ENCODE results near the gene POLK.

The POLK gene

DNA sequence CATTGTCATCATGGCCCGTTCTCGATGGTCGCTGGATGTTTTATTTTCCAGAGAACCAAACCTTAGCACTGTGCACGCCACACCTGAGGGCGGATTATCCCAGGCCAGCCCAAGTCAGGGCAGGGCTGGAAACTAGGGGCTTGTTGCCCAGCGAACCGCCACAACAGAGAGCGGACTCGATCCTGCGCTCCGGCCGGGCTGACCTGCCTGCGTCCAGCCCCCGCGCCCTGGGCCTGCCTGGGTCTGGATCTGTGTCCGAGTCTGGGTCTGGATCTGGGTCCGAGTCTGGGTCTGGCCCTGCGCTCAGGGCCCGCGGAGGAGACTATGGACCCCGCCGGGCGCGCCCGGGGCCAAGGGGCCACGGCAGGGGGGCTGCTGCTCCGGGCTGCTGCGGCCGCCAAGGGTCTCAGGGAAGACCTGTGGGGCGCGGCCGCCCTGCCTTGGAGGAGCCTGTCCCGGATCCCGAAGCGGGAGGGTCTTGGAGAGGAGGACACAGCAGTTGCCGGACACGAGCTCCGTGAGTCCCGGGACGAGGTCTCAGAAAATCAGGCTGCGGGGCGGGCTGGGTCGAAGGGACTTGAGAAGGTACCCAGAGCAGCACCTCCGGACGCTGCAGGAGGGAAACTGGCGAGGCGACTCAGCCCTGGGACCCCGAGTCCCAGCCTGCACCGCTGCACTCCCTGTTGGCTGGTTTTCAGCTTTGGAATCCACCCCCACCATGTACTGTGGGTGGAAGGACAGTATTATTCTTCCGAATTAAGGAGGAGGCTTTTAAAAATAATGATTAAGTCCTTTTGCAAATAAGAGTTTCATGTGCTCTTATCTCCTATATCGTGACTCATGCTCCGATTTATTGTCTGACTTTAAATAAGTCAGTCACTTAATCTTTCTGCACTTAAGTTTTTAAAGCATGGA lies 99.9 kb downstream of the POLK start, which contains the start of gene ANKDD1B:
Gene ANKDD1B, plus strand, starts transcription at position 143 of the 915 bp plus-strand sequence. Its CDS starts 182 bp downstream, at position 325.
- DNase-seq: no peak

DNA sequence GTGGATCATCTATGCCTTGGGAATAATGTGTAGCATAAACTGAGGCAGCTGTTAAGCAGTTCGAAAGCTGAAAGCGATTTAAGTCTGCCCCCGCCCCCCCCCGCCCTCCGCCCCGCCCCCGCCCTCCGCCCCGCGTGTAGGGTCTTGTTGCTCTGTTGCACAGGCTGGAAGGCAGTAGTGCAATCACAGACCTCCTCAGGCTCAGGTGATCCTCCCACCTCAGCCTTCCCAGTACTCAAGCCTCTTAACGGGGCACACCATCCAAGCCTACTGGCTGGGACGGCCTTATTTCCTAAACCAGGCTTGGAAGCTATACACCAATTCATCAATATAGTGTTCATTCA lies 100.5 kb downstream of the POLK start:
- no peak for DNase-seq

DNA sequence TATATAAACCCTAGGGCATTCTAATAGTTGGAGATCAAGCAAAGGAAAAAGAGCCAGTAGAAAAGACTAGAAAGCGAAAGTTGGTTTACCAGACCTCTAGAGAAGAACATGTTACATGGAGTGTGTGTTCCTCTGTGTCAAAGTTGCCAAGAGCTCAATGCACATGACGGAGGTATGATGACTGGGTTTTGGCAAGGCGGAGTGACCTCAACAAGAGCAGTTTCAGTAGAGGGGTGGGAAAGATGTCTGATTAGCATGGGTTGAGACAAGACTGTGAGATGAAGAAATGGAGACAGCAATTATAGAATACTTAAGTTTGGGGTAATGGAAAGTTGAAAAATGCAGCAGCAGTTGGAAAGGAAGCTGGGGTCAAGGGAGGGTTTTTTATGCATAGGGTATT lies 101.2 kb downstream of the POLK start:
- DNase-seq: no peak

DNA sequence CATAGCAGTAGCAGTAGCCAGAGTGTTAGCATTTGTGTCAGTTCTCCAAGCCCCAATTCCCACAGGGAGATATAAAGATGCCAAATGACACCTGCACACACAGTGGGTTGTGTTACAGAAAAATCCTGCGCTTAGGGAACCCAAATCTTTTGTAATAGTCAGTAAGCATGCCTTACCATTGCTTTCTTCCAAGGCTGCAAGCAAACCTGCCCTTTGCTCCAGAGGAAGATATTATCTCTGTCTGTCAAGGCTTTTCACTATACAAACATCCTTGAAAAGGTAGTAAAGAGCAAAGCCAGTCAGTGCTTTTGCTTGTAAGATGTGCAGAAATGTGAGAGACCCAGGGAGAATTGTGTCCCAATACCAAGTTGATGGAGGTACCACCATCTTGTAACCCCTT lies 102.5 kb downstream of the POLK start:
- no peak for DNase-seq

DNA sequence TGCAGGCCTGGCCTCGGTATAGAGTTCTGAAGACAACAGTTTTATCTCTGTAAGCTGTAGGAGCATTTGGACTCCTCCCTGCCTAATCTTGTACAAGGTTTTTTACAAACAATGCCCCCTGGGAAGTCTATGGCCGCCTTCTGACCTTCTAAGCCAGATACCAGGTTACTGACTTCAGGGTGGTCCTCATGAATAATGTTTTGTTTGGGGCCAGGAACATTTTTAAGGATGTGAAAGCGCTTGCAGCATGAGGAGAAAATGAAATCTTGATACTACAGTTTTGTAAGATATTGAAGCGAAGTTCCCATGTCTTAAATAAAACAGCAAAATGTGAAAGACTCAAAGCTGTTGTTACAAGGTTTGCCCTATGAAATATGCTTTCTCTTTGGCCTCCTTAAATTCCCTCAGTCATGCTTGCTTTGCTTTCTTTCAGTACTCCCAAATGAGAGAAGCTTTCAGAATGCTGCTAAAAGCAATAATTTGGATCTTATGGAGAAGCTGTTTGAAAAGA lies 104.7 kb downstream of the POLK start:
- no peak for DNase-seq

DNA sequence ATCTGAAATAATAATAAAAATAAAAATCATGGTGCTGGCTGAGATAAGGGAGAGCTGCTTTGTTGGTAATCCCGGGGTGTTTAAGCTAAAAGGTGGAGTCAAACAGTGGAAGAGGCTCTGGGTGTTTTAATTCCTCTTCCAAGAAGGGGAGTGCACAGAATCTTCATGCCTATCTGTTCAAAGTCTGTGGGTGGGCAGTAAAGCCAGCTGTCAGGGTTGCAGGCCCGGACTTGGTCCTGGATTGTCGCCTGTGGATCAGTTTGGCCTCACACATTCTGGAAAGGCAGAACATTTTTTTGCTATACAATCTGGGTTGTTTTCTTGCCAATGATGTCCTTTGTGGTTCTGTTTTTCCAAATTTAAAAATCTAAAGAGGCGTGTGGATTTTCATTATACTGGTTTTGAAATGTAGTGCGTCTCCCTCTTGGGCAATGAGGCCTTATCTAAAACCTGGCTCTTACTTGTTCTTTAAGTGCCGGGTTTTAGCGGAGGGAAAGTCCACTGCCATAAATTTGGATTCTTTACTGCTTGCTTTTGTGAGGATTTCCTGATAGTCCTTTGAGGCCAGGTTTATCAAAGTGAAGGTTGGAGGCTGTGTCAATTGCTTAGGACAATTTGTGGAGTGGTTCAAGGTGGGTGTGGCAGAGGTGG lies 105.4 kb downstream of the POLK start:
- no peak for DNase-seq

DNA sequence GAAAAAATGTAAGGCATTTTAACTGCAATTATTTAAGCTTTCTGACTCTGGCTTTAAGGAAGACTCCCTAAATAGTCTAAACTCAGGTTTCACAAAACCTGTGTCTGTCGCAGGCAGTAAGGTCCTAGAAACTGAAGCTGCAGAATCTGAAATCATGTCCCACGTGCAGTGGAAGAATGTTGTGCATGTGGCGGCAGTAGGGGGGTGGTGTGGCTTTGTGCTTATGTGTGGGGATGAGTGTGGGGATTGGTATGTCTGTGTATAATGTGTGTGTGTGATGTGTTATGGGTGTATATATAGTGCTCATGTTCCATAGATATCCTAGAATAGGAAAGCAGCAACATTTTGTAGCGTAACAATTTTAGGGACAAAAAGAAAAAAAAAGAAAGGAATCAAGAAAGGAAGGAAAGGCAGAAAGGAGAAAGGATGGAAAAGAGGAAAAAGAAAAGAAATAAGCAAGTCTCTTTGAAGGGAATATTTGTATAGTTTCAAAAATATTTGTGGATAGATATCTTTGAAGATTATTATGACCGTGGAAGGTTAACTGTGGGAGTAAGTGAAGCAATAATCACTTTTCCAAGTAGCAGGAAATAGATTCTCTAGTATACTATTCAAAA lies 106.2 kb downstream of the POLK start:
- no peak for DNase-seq

DNA sequence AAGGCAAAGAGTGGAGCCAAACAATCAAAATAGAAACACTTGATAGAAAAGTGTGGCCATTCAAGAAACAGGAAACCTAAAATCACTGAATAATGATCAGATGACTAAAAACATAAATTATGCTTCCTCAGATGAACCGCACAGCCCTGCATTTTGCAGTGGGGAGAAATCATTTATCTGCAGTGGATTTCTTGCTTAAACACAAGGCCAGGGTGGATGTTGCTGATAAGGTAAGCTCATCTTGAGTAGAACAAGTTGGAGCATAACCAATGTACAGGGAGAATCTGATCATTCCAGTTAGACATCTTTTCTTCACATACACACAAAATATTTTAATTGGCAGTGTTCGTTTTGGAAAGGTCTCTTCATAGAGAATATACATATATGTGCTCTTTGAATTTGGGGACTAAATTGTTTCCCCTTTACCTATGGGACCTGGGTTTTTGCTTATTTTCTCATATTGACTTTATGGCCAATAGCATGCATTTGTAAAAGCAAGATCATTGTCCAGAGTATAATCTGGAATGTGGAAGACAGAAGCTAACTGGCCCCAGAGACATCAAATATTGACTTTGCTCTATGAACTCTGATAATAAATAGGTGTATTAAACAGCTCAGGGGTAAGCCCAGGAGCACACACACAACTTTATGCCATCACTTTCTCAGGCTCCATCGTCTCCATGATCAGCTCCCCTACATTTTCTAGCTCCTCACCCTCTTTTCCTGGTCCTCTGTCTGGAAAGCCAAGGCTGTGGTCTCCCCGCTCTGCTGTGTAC lies 108.7 kb downstream of the POLK start:
- no peak for DNase-seq

DNA sequence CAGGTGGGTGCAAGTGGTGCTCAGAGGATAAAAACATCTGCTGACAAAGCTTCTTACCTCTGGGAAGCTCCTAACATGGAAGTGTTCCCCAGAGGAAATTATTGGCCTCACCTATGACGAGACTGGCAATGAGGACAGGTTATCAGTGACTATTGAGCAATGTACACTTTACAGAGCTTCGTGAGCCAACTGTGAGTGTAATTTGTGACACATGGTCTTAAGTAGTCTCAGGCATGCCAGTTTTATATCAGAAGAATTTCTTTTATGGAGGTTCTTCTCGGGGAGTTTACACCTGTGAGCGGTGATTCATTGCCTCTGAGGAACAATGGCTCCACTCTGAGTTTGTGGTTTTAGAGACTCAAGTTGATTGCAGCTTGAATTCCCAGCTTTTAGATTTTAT lies 110.9 kb downstream of the POLK start:
- no peak for DNase-seq

DNA sequence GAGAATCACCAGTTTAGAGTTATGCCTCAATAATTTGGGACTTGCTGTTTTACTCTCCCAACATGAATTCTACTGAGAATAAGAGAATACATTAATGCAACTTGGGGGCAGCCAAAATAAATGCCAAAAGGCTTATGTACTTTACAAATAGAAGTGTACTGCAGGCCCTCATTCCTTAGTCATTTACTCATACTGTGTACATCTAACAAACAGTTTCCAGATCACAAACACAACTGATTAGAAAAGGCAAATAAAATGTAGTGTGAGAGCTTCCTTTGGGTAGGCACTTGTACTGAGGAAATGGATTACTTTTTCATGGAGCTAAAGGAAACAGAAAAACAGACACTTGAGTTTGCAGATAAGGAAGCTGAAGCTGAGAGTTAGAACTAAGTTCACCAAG lies 112.2 kb downstream of the POLK start:
- DNase-seq: no peak

DNA sequence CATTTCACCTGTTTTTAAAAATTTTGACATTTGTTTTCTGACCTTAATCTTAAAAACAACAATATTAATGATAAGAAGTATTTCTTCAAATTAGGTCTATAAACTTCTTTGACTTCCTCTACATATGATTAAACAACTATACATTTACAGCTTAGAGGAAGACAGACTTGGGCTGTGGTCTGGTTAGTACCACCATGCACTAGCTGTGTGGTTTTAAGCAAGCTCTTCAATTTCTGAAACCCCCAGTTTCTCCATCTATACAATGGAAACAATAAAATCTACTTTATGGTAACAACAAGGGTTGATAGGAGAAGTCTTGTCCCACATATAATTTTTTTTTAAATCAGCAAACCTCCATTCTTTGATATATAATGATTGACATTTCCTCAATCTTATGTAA lies 115.3 kb downstream of the POLK start:
- DNase-seq: no peak

DNA sequence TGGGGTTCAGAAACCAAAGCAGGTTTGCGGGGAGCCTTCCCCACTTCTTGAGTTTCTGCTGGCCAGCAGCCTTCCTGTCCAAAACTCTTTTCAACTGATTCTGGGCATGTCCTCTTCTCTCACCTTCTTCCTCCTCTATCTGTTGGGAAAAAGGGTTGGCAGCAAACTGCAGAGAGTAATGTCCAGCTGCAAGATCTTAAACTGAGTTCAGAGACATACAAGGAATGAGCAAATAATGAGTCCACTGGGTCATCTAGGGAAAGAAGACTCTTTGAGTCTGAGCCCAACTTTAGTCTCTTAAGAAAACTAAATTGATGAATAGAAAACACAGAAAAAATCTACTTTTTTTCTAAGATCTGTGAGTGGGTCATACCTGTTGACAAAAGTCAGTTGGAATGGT lies 116.1 kb downstream of the POLK start:
- no peak for DNase-seq

DNA sequence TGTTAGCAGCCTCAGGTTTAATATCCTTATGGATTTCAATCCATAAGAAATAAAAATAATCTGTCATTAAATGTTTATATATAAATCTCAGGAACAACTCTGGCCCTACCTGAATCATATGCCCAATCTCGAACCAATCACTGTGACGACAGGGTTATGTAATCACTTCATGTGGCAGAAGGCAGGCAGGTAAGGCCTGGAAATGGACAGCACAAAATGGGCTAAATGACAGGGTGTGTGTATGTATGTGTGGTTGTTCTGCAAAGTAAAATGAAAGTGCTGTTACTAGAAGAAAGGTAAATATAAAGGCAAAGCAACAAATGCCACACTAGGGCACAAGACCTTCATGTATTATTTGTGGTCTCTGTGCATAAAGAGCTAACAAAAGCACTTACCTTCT lies 119.2 kb downstream of the POLK start:
- no peak for DNase-seq

DNA sequence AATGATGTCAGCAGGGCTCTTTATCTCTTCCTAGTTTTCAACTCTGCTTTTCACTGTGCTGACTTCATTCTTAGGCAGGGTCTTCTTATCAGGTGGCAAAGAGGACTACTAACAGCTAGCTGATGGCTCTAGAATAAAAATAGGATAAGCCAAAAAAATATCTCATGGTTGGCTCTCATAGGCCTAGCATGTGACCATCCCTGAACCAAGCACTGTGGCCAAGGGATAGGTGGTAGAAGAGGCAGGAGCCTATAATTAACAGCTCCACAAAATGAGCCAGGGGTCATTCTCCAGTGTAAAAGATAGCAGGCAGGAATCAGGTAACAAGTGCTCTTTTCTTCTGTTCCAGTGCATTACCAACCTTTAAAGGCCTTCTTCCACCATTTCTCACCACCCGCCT lies 120.6 kb downstream of the POLK start:
- no peak for DNase-seq

DNA sequence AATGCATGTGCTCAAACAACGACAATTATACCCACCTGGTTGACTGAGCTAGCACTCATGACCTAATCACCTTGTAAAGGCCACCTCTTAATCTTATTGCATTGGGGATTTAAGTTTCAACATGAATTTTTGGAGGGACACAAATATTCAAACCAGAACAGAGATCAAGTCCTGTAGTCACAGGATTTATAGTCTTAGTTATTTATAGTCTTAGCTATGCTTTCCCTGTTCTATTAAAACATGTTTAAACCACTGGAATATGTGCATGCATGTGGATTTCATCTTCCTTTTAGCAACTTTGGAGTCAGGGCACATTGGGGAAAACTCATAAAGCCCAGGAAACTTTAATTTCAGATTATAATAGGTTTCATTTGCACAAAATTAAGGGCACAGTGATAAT lies 126.3 kb downstream of the POLK start:
- no peak for DNase-seq

DNA sequence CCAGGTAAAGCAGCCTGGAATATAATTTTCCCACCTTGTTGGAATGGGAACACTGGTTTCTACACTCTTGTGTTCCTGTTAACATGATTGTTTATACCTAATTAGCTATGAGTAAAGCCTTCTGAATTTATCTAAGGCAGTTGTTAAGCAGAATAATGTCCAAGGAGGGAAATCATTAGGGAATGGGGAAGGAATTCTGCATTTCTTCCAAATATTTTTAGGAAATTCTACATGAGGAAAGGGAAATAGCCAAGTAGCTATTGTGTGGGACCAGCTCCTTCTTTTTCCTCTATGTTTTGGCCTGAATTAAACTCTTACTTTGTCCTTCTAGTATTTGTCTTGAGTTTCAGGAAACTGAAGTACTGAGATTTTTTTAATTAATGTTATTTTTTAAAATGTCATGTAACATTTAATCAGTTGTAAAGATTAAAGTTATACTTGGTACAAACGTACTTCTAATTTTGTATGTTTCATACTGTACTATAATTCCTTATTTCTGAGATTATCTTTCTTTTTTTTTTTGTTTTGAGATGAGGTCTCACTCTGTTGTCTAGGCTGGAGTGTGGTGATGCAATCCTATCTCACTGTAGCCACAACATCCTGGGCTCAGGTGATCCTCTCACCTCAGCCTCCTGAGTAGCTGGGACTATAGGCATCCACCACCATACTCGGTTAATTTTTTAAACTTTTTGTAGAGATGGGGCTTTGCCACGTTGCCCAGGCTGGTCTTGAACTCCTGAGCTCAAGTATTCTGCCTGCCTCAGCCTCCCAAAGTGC lies 128.0 kb downstream of the POLK start:
- no peak for DNase-seq

DNA sequence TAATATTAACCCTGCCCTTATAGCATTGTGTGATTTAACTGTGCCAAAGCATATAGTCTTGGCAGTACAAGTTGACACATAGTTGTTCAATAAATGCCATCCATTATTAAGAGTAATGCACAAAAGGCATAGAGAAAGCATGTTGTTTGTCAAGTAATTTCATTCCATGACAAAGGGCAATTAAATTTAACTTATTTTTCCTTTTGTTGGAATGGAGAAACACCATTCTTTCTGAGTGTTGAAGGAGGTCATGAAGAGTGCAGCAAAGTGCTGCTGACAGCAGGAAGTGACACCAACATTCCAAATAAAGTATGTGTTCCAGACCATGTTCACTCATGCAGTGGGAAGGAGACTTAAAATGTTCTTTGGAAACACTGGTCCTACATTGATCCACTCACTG lies 128.7 kb downstream of the POLK start:
- DNase-seq: no peak

DNA sequence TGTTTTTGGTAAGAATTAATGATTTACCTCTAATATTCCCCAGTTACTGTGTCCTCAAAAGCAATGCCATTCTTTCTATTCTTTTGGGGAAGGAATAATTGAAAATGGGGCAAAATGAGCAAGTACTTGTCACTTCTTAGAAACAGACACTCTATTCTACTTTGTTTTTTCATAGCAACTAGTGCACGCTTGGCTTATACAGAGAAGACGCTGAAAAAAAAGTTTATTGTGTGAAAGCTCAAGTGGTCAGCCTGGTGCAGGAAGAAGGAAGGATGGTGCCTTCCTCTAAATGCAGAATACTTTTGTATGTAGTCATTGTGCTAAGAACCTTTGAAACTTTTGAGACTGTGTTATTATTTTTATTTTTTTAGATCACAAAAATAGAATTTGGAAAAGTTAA lies 129.1 kb downstream of the POLK start:
- no peak for DNase-seq

DNA sequence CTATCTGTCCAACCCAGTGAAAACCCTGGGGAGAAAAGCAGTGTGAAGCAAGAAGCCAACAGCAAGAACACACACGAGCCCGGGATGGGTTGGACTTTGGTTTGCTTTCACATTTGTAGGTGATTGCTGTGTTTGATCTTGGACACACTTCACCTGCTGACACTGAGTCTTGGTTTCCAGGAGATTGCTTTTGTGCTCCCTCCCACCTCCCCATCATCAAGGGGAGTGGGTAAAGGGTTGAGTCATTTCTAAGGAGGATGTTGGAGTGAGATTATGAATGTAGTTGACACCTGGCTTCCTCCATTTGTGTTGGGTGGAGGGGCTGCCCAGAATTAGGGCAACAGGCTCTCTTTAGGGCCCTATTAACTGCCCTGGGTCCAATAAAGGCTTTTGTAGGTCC lies 137.0 kb downstream of the POLK start:
- DNase-seq: no peak

All from activated gamma-delta T cell treated with Interleukin-2 at 50 U/mL for 16 hours (primary cell).